Heart left ventricle (tissue), 13 donors: ENCODE data around the gene BBX.

ENCODE experiments used
- POLR2A ChIP-seq, 2 donors: fragments of 450-650 bp; IDR thresholded peaks; one replicate each; pipeline ENCODE4 v1.6.1; 2017; ENCODE audit warnings: antibody characterized with exemption in 2 of 2, mild to moderate bottlenecking in 2 of 2, moderate library complexity in 2 of 2
- TF ChIP-seq, protein P1 (sequence below), 12 donors: fragments of 200-600 bp; sonication (generic) in 4 of 12; IDR thresholded peaks; one replicate each; pipeline versions ENCODE4 v1.5.0 to v1.8.0; 2018 to 2022; ENCODE audit warnings: antibody characterized with exemption in 12 of 12, mild to moderate bottlenecking in 5 of 12
- donor health status: ischemic (EF 13 %, LVEDD 7.1; RV severe dilation, severe dysfunction).
- donor health status: DM: no; HTN: yes; CAD: no.
- donor health status: DM: no; HTN: no; CAD: no.
- donor health status: ischemic (EF 25% LVEDD 6.9; RV normal size, moderate dysfunction).
- donor health status: ischemic (EF 25% LVEDD 5.7; RV mildly dilated, moderate dysfunction).
- donor health status: ischemic (EF 35%, LVEDD 5.7; RV mildly dilated, moderate dysfunction).
- donor health status: nonischemic (EF 11% LVEDD 7.7; RV severe dilation, severe dysfunction).
- donor health status: DM: yes; HTN: yes; CAD: no.
- donor health status: PGD.
- donor health status: ischemic (EF 29% LVEDD 5.4; RV normal size, mild dysfunction).
- donor health status: nonischemic (EF 23%, LVEDD 6.1; RV moderate dilation, normal function).

DNA sequence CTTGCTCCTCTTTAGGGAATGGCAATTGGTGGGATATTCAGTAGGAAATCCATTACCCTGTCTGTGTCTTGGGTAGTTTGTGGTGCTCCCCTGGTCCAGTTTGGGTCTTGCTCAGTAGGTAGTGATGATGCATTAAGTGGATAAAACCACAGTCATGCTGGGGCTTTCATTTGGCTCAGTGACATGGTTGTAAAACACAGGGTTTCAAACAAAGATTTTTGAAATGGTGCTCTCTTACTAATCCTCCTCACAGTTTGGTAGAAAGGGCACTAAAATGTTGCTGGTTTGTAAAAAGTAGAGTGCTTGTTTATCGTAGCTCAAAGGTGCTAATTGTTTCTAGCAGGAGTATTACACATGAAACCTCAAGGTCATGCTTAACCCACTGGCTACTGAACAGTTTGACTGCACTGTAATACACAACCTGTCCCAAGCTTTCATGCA, 22.9 kb downstream of the BBX start:
- TF ChIP-seq POLR2A (IDR thresholded peaks at IDR 0.05): no peak
- TF ChIP-seq, protein P1, sequence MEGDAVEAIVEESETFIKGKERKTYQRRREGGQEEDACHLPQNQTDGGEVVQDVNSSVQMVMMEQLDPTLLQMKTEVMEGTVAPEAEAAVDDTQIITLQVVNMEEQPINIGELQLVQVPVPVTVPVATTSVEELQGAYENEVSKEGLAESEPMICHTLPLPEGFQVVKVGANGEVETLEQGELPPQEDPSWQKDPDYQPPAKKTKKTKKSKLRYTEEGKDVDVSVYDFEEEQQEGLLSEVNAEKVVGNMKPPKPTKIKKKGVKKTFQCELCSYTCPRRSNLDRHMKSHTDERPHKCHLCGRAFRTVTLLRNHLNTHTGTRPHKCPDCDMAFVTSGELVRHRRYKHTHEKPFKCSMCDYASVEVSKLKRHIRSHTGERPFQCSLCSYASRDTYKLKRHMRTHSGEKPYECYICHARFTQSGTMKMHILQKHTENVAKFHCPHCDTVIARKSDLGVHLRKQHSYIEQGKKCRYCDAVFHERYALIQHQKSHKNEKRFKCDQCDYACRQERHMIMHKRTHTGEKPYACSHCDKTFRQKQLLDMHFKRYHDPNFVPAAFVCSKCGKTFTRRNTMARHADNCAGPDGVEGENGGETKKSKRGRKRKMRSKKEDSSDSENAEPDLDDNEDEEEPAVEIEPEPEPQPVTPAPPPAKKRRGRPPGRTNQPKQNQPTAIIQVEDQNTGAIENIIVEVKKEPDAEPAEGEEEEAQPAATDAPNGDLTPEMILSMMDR (IDR thresholded peaks at IDR 0.05): no peak
